ENCODE results near the gene CPNE5.

Gene CPNE5

DNA sequence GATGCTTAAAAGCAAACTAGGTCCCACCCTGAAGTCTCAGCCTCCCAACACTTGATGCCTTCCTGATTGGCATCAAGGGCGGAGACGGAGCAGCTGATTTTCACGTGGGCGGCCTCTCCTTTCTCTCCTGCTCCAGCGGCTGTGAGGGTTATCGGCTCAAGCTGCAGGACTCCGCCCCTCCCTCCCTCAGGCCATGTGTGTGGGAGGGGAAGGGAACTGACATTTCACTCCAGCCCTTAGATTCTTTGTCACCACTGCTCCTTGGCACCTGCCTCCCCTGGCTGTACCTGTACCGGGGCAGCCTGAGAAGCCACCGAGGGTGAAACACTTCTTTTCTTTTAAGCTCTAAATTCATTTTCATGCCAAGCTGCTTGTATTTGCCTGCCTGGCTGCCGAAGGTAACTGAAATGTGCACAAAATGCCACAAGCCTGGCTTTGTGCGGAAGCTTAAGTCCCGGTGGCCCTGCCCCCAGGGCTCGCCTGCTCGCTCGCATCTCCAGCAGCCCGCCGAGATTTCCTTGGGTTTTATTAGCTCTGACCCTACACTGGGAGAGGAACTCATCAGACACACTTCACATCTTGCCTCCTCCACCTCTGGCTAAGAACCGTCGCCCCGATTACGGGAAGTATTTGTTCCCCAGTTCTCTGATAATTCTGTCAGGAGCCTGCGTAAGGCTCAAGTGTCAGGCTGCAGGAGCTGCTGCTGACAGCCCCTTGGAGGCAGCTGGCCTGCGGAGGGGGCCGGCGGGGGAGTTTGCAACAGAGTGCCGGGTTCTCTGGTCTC lies 9.6 kb upstream of the CPNE5 start:
- Histone ChIP-seq H3K4me3 (ENCODE audit: low read depth in 1 of 2, low read length in 1 of 2) (peak overlapping the region; percentile 32 to 42), H3K4me1 (ENCODE audit: control insufficient read depth in 1 of 2, insufficient read depth in 1 of 2, low read depth in 1 of 2, low read length in 1 of 2) (peaks cover 55% of the 10 kb centered on the region in 2 experiments), H3K9me3 (no peaks in the 10 kb centered on the region), H3K36me3 (no peaks in the 10 kb centered on the region), H3K27me3 (no peaks in the 10 kb centered on the region), H3K27ac (peak overlapping the region; percentile 40)
- no peak for TF ChIP-seq CTCF (IDR thresholded peaks at IDR 0.05)

GRCh38 chr6:36847991-36848390 lies 8.7 kb upstream of the CPNE5 start:
- Histone ChIP-seq H3K4me1 (ENCODE audit: control insufficient read depth in 1 of 2, insufficient read depth in 1 of 2, low read depth in 1 of 2, low read length in 1 of 2) (peaks cover 46% of the 10 kb centered on the region in 2 experiments), H3K4me3 (ENCODE audit: low read depth in 1 of 2, low read length in 1 of 2) (no peak overlapping the region), H3K9me3 (no peaks in the 10 kb centered on the region), H3K27ac (no peak overlapping the region), H3K36me3 (no peaks in the 10 kb centered on the region), H3K27me3 (no peaks in the 10 kb centered on the region)
- TF ChIP-seq CTCF (IDR thresholded peaks at IDR 0.05), result no peak

DNA sequence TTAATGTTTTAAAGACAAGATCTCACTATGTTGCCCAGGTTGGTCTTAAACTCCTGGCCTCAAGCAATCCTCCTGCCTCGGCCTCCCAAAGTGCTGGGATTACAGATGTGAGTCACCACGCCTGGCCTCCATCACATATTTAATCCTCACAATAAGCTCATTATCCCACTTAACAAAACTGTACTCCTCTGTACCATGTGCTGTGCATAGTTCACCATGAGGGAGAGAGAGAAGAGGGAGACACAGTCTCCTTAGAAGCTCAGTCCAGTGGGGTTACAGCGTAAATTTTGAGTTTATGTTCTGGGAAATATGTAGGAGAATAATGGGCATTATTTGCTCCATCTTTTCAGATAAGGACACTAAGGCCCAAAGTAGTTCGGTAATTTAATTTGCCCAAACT lies 7.9 kb upstream of the CPNE5 start:
- H3K4me1 ChIP-seq (ENCODE audit: control insufficient read depth in 1 of 2, insufficient read depth in 1 of 2, low read depth in 1 of 2, low read length in 1 of 2), result peaks cover 38% of the 10 kb centered on the region in 2 experiments
- H3K36me3 ChIP-seq, result no peaks in the 10 kb centered on the region
- no peaks in the 10 kb centered on the region for H3K9me3 ChIP-seq
- H3K27ac ChIP-seq, result no peak overlapping the region
- H3K27me3 ChIP-seq, result no peaks in the 10 kb centered on the region
- TF ChIP-seq CTCF (IDR thresholded peaks at IDR 0.05), result no peak
- H3K4me3 ChIP-seq (ENCODE audit: low read depth in 1 of 2, low read length in 1 of 2), result no peak overlapping the region

- peaks cover 16% of the 10 kb centered on the region for H3K27me3 ChIP-seq
- no peak overlapping the region for H3K4me3 ChIP-seq (ENCODE audit: low read depth in 1 of 2, low read length in 1 of 2)
- no peak overlapping the region for H3K27ac ChIP-seq
- H3K4me1 ChIP-seq (ENCODE audit: control insufficient read depth in 1 of 2, insufficient read depth in 1 of 2, low read depth in 1 of 2, low read length in 1 of 2), result peaks cover 24 to 25% of the 10 kb centered on the region in 2 experiments
- no peaks in the 10 kb centered on the region for H3K36me3 ChIP-seq
- no peak for TF ChIP-seq CTCF (IDR thresholded peaks at IDR 0.05)
- H3K9me3 ChIP-seq, result no peaks in the 10 kb centered on the region
Measured at GRCh38 chr6:36845233-36845632, 6.0 kb upstream of the CPNE5 start.

GRCh38 chr6:36844232-36845170 lies 5.3 kb upstream of the CPNE5 start:
- Histone ChIP-seq H3K36me3 (no peaks in the 10 kb centered on the region), H3K27me3 (peaks cover 23% of the 10 kb centered on the region), H3K27ac (no peak overlapping the region), H3K4me3 (ENCODE audit: low read depth in 1 of 2, low read length in 1 of 2) (no peak overlapping the region), H3K9me3 (no peaks in the 10 kb centered on the region), H3K4me1 (ENCODE audit: control insufficient read depth in 1 of 2, insufficient read depth in 1 of 2, low read depth in 1 of 2, low read length in 1 of 2) (peaks cover 20 to 24% of the 10 kb centered on the region in 2 experiments)
- TF ChIP-seq CTCF (IDR thresholded peaks at IDR 0.05), result no peak

All from neutrophil (primary cell).